Daoy (cell line): Measurements from ENCODE around the gene RSPO1. TPM values are rescaled to one million over a fixed set of nuclear protein-coding genes. Genes with fewer than 3 reads are reported as not detected.

Experiments
- DNase-seq: peaks from one replicate; pipeline ENCODE4 v3.0.0-alpha.2; 2015; ENCODE audit warnings: low read depth
- total RNA-seq: library from RNA; depleted of rRNA; stranded (reverse); fragments of >200 nt; shearing (Covaris generic); gene quantifications from 2 replicates; pipeline ENCODE4 v1.2.3, GENCODE V29; 2014

Gene RSPO1
- total RNA-seq, 1 experiment from 2014 or later, result not detected

DNA sequence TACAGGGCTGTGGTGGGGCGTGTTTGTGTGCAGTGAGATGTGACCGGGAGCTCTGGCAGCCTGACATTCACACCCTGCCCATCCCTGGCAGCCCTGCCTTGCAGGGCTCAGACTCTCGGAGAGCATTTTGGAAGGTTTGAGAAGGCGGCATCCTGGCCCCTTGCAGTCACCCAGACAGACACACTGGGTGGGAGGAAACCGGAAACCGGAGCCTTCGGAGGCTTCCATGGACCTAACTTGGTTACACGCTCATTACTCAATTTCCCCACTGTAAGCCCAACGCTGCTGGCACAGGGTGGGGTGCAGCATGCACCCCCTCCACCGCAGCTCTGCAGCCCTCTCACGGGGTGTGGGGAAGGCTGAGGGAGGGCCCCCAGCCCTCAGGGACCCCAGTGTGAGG lies 22.2 kb upstream of the RSPO1 start:
- no peak for DNase-seq

DNA sequence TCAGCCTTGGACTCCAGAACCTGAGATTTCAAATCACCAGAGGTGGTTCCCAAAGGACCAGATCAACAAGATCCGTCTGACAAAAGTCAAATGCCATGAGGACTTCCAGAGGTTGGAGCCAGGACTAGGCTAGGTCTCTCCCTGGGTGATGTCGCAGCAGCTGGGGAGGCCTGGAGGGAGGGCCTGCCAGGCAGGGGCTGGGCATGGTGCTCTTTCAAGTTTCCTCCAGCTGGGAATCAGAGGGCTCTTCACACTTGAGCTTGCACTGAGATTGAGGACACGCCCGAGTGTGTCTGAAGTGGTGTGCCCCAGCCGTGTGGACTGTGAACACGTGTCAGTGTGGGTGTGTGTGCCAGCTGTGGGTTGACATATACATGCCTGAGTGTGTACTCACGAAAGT lies 21.3 kb upstream of the RSPO1 start:
- DNase-seq, result no peak

DNA sequence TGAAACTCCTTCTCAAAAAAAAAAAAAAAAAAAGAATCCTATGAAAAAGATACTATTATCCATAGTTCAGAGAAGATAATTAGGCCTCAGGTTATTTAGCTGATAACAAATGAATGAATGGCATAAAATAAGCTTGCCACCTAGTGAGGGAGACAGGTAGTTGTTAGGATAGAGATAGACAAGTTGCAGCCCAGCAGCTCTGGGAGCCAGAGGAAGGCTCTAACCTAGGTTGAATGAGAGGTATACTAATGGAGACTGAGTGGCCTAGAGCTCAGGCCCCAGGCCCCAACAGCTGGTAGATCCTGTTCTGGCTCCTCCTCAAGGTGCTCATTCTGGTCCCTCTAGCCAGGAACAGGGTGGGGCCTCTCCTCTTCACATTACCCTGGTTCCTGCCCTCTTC lies 20.6 kb upstream of the RSPO1 start:
- DNase-seq, result no peak

DNA sequence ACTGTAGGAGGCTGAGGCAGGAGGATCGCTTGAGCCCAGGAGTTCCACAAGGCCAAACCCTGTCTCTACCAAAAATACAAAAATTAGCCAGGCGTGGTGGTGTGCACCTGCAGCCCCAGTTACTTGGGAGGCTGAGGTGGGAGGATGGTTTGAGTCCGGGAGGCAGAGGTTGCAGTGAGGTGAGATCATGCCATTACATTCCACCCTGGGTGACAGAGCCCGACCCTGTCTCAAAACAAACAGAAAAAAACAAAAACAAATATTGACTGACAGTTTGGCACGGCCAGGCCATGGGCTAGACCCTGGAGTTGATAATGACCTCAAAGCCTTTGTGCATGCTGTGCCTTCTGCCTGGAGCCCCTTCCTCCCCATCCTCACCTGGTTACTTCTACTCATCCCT lies 19.2 kb upstream of the RSPO1 start:
- no peak for DNase-seq

DNA sequence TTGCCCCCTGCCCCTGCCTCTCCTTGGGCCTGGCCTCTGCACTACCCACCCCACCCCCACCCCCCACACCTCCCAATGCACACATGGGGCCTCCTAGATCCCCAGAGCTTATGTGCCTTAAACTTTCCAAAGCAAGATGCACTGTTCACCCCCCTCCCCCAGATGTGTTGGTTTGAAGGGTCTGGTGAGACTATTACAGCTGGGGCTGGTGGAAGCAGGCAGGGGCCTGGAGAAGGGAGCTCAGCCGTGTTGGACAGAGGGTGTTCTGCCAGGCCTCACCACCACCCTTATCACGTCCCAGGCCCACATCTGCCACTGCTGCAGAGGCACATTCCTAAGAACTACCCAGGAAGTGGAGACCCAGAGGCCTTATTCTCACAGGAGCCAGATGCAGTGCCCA lies 18.3 kb upstream of the RSPO1 start:
- no peak for DNase-seq

DNA sequence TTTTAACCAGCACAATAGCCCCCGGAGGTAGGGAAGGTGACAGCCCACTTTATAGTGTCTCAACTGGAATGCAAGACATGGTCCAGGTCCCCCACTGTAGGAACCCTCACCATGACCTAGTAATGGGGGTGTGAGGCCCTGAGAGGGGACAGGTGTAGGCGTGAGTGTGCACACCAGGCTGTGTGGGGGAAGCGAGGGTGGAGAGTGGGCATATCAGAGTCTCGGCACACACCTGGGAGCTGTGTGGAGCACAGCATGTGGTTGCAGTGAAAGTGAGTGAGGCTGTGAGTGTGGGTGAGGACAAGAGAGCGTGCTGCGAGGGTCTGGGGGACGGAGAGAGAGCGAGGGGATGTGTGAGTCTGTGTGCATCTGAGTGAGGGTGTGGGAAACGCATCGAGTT lies 17.1 kb upstream of the RSPO1 start:
- DNase-seq, result no peak

DNA sequence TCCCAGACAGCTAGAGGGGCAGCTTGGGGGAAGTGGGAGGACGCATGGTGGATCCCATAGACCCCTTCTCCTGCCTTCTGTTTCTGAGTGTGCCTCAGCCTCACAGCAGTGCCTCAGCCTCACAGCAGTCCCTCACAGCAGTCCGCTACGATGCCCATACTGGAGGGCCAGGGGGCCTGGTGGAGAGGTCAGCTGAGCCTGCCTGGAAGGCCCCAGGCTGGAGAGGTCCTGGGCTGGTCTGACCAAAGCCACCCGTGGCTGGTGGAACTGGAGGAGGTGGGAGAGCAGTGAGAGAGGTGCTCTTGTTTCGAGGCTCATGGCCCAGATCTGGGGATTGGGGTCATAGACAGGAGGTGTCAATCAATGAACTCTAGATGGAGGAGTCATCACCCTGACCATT lies 16.0 kb upstream of the RSPO1 start:
- no peak for DNase-seq

DNA sequence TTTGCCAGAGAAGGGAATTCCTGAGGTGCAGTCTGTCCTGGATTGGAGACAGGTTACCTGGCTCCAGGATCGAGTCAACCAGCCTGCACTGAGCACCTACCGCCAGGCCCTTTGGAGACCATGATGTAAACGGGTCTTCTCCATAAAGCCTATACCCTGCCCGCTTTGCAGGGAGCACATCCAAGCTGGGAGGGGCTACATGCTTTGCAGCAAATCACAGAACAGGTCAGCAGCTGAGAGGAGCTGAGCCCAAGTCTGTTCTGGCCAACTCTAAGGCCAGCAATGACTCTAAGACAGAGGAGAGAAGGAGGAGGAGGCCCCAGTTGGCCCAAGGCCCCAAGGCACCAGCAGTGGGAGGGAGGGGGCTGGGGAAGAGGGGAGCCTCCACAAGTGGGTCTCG lies 15.5 kb upstream of the RSPO1 start:
- no peak for DNase-seq

DNA sequence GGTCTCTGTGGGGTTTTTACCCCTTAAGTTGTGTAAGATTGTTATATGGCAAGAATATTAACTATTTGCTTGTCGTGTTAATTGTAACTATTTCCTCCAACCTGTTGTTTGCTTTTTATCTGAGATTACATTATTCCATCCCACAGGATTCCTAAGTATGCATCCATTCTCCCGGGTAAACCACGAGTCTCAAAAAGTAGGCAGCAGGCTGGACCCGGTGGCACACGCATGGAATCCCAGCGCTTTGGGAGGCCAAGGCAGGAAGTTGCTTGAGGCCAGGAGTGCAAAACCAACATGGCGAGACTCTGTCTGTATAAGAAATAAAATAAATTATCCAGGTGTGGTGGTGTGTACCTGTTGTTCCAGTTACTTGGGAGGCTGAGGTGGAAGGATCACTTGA lies 12.6 kb upstream of the RSPO1 start:
- peak; percentile 31 for DNase-seq

DNA sequence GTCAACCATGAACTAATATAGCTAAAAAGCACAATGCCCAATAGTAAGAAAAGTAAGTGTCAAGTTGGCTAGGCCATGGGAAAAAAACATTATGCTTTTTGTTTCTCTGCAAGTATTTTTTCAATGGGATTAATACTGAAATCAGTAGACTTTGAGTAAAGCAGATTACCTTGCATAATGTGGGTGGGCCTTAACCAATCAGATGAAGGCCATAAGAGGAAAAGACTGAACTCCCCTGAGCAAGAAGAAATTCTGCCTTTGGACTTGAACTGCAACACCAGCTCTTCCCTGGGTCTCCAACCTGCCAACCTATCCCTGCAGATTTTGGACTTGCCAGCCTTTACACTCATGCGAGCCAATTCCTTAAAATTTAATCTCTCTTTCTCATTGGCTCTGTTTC lies 6.4 kb upstream of the RSPO1 start:
- no peak for DNase-seq

DNA sequence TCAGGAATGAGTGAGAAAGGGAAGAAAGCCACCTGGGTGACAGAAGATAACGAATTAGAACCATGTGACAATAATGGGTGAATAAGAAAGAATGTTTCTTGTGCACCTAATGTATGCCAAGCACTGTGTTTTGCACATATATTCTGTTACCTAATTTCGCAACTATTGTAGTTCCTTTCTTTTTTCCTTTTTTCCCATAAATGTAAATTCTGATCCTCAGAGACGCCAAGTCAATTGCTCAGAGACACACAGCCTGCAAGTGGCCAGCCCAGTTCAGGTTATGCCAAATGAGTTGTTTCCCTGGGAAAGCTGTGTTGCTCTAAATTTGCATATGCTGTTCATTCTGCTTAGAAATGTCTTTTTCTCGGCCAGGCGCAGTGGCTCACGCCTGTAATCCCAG lies 1.7 kb upstream of the RSPO1 start:
- no peak for DNase-seq

DNA sequence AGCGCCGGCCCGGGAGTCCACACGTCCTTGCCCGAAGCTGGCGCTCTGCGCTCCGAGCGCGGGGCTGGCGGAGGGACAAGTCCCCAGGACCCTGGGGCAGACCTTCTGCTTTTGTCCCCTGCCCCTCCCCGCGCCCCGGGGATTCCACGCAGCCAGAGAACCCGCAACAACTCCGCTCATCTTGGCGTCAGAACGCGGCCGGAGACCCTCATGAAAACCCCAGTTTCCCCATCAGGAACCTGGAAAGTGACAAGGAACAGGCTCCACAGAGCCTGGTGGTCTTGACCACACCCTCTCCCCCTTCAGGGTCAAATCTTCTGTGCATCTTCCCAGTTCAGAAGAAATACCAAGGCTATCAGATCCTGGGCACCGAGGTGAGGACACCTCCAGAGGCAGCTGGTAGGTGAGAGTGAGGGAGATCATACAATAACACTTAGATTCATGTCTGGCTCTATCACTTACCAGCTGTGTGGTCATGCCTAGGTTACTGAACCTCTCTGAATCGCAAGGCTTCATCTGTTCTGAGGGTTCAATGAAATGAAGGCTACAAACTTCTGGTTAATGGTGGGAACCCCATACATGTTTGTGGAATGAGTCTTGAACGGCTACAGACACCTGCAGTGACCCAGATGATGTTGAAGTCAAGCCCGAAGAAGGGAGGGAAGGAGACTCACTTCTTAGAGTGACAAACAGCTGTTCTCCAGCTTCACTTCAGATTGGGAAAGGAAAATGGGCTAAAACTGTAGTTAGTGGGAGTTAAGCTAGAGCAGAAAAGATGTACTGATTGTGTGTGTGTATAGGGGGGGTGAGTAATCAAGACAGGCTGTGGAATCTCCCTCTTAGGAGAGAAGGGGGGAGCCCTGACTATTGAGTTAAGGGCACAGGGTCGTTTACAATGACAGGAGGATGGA lies 555 bp upstream of the RSPO1 start:
- DNase-seq, result no peak

DNA sequence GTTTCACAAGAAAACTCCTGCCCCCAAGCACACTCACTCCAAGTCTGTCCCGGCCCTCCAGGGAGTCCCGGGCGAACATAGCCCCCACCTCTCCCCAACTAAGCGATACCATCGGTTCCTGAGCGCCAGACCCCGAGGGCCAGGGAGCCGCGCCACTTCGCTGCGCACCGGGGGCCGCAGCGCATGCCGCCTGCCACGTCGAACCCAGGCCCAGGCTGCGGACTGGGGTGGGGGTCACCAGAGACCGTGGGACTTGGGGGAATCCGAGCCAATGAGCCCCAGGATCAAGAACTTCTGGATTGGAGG lies 801 bp downstream of the RSPO1 start:
- no peak for DNase-seq

DNA sequence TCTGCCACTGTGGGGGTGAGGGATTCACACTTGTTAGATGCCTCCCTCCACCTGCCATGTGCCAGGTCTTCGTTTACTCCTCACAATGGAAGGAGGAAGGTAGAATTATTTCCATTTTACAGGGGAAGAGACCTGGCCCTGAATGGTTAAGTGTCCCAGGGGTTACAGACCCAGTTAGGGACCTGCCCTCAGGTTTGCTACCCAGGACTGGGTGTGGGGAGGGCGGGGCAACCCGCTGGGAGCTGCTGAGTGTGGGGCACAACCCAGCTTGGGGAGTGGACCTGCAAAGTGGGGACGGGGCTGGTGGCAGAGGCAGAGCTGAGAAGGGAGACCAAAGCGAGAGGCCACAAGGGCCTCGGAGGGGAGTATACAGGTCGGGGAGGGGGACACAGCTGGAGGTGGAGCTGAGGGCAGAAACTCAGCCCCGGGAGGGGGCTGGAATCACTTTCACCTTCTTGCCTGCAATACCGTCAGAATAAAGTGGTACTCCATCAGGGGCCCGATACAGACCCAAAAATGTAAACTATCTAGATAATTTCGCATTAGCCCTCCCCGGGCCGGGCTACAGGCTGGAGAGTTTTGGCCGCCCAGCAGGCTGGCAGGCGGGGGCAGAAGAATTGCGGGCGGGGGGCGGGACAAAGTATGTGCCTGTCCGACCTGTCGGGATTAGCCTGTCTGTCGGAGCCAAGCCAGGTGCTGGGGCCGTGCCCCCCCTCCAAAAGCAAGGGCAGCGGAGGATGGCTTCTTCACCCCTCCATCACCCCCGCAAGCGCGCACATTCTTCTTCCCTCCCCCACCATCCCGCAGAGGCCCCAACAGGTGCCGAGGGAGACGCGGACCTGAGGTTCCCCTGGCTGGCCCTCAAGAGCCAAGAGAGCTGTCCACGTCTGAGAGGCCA lies 1.4 kb downstream of the RSPO1 start:
- no peak for DNase-seq

DNA sequence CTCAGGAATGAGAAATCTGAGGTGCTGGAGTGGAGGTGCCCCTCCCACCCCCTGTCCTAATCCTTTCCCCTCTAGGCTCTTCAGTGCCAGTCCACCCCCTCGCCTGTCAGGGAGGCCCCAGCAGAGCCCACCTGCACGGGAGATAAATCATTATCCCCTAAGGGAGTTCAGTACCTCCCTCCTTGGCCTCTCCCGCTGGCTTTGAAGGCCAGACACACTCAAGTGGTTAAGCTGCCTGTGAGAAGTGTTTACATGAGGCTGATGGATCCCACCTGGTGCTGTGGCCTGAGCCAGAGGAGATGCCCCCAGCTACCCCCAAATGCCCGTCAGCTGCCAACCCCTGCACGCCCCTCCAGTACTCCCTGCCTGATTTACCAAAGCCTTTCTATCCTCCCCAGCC lies 3.7 kb downstream of the RSPO1 start:
- no peak for DNase-seq

DNA sequence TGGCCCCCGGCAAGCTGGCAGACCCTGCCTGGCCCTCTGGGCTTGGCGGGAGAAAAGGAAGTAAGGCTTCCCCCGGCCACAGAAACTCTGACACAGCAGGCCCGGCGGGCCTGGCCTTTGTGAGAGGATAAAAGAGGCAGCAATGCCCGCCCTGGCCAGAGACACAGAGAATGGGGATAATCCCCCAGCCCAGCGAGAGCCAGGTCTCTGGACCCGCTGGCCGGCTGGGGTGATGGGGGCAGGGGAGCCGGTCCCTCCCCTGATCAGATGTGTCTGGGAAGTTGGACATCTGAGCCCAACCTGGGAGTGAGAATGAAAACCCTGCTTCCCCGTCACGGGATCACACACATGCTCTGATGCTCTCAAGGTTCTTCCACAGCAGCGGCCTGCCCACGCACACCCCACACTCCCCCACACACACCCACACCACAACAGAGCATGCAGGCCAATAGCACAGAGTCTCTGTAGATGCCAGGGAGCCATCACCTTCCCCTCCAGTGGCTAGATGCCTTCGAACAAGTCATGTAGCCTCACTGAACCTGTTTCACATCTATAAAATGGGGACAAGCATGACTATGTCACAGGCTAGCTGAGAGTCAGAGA lies 4.2 kb downstream of the RSPO1 start:
- no peak for DNase-seq

DNA sequence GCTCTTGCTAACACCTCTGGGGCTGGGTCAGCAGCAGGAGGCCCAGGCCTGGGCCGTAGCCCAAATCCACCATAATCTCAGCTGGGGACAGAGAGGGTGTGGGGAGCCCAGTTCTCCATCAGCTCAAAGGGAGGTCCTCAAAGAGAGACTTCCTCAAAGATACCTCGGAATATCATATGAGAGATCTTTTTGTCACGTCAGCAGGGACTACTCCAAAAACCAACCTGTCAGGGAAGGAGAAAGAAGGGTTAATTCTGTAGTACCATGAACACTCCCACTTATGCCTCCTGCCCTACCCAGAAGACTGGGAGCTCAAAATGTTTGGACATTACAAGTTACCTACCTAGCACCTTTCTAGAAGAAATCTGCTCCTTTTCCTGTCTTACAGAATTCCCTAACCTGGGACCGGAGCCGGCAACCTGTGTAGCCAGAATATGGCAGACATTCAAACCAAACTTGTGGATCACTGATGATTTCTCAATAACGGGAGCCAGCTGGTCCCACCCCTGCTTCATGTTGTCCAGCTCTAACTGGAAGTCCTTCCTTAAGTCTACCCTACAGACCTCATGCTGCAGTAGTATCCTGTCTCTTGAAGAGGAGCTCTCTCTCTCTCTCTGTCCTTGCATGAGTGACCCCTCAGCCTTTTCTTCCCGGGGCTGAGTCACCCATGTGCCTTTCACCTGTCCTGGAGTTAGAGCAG lies 4.8 kb downstream of the RSPO1 start:
- no peak for DNase-seq

DNA sequence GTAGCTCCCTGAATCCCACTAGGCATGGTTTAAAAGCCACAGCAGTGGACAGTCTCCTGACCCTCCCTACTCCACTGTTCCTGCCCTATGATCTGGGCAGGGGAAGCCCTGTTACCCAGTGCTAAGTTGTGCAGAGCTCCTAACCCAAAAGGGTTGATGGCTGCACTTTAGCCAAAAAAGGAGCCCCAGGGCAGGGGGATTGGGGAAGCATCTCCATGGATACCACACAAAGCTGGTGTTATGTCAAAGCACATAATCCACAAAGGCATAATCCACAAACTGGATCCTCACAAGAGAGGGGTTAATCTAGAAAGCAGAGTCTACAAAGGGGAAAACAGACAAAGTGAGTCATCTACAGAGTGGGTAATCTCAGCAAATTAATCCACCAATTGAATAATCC lies 5.7 kb downstream of the RSPO1 start:
- DNase-seq, result no peak

DNA sequence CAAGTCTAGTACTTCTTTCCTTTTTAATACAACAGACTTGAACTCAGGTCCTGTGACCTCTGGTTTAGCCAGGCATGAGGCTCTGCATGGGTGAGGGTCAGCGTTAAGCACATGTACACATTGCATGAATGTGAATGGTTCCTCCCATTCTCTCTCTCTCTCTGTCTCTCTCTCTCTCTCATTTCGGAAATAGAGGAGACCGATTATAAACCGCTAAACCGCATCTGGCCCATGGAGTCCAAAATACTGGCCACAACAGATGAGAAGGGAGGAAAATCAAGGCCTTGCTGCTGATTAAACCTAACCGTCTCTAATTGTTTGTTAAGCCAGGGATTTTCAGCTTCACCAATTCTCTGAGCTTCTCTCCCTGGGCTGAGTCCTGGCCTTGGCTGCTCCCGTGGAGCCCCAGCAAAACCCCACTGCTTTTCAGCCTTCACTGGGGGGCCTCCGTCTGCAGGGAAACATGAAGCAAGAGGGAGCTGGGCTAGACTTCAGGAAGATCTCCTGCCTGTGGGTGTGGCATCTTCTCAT lies 6.6 kb downstream of the RSPO1 start:
- DNase-seq, result no peak

DNA sequence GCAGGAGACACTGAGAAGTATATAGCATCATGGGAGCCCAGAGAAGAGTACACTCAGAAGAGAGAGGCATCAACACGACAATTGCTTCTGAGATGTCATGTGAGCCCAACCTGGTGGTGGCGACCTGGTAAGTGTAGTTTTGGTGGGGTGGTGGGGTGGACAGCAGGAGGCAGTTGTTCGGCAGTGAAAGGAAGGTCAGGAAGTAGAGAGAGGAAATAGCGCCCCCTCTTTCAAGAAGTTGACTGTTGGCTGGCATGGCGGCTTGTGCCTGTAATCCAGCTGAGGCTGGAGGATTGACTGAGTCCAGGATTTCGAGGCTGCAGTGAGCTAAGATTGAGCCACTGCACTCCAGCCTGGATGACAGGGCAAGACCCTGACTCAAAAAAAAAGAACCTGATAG lies 12.6 kb downstream of the RSPO1 start:
- DNase-seq, result no peak

DNA sequence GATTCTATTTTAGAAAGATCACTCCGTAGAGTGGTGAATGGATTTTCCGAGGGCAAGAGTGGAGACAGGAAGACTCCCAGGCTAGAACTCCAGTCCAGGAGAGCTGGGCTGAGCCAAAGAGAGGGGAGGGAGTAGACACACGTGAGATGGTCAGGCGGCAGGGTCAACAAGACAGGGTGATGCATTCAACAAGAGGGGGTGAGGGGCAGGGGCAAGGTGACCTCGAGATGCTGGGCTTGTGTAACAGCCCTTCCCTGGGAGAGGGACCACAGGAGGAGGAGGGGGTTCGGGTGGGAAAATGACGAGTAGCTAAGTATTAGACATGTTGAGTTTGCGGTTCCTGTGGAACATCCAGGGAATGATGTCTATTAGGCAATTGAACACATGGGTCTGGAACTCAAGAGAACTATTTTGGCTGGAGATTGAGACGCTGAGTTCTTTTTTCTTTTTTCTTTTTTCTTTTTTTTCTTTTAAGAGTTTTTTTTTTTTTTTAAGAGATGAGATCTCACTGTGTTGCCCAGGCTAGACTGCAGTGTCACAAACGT lies 13.3 kb downstream of the RSPO1 start:
- no peak for DNase-seq

DNA sequence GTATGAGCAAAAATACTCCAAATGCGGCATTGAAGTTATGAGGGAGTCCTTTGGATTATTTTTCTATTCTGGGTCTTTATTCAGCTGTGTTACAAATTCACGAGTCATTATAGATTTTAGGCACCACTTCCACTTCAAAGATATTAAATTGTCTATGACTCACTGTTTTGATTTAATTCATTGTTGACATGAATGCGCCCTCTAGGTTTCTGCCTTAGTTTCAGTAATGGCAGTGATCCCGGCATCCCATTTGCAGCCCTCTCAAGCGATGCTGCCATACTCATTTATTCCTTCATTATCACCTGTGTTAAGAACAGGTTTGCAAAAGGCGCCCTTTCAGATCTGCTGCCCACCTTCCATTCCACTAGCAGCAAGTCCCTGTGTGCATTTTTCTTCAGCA lies 14.0 kb downstream of the RSPO1 start:
- DNase-seq, result no peak
